Stimulated activated CD4-positive, alpha-beta T cell treated with anti-CD3 and anti-CD28 coated beads, Interleukin-12 subunit alpha, Interleukin-12 subunit beta, amount 100 ng/mL, for 4 hours (primary cell): Measurements from ENCODE around the gene LRP4.

ENCODE experiments used
- DNase-seq: peaks from one replicate; pipeline ENCODE4 v3.0.0-alpha.2; 2020

The LRP4 gene

DNA sequence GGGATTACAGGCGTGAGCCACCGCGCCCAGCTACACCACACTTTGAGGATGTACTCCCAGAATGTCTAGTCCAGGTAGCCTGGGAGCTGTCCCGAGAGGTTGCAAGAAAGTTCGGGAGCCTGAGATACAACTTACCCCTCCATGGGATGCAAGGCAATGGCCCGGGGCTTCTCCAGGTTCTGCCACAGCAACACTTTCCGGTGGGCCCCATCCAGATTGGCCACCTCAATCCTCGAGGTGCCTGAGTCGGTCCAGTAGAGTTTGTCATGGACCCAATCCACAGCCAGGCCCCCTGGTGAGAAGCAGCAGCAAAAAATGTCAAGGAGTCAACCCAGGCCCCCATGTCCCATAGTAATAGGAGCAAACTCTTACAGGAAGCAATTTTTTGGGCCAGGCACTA lies 25.5 kb downstream of the LRP4 start:
- no peak for DNase-seq

DNA sequence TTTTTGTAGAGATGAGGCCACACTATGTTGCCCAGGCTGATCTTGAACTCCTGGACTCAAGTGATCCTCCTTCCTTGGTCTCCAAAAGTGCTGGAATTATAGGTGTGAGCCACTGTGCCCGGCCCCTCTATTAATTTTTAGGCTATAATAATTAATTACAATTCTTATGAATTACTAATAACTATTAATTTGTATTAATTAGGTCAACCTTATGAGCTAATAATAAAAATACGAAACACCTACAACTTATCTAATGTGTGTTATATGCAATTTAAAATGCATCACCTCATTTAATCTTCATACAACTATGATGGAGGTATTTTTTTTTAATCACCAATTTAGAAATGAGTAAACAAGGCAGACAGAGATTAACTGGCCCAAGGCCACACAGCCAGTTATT lies 26.2 kb downstream of the LRP4 start:
- DNase-seq = no peak

DNA sequence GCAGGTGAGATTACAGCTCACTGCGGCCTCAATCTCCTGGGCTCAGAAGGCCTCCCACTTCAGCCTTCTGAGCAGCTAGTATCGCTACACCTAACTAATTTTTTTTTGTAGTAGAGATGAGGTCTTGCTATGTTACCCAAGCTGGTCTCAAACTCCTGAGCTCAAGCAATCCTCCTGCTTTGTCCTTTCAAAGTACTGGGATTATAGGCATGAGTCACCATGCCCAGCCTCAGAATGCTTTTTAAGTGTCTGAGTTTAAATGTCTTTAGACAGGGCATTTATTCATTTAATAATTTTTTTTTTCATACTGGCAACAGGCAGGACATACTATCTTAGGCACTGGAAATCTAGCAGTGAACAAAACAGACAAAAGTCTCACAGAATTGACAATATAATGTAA lies 27.7 kb downstream of the LRP4 start:
- no peak for DNase-seq

DNA sequence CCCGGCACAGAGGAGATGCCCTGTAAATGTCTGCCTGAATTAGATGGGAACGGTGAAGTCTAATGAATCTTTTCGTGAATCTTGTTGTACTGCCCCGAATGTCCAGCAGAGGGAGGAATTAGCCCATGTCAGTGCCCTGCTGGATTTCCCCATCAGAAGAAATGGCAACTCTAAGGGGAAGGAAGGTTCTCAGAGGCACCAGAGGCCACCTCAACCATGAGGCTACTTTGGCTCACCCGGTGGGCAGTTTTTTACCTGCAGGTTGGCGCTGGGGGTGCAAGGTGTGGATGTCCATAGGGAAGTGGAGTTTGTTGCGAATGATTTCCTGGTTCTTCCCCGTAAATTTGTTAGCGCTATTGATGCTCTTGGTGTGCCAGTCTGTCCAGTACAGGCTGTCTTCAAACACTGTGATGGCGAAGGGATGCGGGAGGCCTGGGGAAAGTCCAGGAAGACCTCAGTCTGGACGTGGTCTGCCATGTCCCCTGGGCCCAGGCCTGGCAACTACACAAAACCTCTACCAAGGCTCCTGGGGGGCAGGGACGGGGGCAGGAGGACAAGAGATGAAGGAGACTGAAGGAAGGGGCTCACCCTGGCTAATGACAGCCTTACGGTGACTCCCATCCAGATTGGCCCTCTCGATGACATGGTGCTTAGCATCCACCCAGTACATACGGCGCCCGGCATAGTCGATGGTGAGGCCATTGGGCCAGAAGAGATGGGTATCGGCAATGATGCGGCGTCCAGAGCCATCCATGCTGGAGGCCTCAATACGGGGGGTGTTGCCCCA lies 28.5 kb downstream of the LRP4 start:
- DNase-seq = peak; percentile 69

DNA sequence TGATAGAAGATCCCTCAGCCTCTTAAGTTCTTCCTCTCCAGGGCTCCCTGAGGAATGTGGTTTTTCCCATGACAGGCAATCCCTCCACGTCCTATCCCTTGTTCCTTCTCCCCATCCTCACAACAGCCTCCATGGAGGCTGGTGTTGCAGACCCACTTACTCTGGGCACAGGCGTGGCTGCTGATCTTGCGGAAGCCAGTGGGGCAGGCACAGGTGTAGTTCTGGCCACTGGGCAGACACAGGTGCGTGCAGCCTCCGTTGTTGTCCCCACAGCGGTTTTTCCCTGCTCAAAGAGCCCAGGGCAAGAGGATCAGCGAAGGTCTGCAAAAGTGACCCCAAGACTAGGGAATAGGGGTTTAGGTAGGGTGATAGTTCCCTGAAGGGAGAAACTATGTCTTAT lies 29.1 kb downstream of the LRP4 start:
- DNase-seq = no peak

DNA sequence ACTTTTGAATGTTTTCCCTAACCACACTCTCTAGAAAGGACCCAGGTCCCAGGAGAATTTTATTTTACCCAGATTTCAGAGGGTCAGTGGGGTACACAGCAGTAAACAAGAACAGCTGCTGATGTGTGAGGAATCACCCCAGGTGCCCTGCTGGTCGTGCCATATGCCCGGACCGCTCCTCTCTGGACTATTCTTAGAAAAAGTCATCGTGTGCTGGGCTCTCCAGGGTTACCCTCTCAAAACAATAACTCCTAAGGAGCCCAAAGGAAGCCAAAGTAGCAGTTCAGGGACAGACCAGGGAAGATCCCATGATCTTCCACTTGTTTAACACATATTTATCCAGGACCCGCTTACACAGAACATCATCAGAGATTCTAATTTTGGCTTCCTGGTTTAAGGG lies 29.7 kb downstream of the LRP4 start:
- DNase-seq = no peak

DNA sequence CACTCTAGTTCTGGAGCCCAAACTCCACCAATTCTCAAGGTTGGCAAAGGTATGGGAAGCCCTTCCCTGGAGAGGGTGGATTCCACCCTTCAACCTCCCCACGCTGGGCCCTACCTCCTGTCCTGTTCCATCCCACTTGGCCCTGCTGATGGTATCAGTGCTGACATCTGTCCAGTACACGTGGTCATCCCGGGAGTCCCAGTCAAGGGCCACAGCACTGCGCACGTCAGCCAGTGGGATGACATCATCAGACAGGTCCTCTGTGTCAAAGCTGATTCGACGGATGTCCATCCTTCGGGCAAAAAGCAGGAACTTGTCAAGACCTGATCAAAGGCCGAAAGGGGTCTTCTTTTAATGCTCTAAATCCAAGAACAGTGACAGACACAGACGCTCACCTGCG lies 32.1 kb downstream of the LRP4 start:
- no peak for DNase-seq

DNA sequence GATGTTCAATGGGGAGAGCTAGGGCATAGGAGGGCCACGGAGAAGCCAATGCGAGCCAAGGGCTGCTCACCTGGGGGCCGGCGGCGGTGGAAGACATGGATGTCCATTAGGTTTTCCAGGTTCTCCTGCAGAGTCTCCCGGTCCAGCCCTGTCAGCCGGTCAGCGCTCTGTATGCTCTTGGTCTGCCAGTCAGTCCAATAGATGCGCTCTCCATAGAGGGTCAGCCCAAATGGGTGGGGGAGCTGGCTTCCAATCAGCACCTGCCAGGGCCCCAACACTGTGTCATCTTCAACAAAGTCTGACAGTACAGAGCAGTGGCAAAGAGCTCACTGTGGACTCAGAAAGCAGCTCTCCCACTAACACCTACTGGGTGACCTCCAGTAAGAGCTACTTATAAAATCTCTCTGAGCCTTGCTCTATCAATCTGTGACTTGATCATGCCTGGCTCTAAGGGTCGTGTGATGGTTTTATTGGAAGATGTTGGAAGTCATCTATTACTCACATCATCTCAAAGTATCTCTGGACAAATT lies 39.2 kb downstream of the LRP4 start:
- no peak for DNase-seq

DNA sequence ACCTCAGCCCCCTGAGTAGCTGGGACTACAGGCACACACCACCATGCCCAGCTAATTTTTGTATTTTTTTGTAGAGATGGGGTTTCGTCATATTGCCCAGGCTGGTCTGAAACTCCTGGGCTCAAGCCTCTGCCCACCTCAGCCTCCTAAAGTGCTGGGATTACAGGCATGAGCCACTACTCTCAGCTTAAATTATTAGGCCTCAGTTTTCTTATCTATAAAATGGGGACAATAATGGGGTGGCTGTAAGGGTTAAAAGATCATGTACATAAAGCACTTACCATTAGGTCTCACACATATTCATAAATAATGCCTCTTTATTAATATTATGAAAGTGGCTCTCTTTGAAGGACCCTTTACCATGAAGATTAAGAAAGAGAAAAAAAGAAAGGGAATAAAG lies 40.8 kb downstream of the LRP4 start:
- no peak for DNase-seq

DNA sequence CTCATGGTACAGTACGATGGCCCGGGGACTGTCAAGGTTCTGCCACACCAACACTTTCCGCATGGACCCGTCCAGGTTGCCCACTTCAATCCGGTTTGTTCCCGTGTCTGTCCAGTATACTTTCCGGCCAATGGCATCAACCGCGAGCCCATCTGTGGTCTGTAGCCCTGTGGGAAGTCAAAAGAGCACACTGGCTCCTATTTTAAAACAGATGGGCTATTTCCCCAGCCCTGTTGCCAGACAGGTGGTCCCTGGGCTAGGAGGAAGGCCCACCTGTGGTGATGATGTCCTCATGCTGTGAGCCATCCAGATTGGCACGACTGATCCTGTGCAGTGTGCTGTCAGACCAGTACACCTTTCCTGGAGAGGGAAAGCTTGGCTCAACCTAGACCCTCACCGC lies 41.9 kb downstream of the LRP4 start:
- no peak for DNase-seq

DNA sequence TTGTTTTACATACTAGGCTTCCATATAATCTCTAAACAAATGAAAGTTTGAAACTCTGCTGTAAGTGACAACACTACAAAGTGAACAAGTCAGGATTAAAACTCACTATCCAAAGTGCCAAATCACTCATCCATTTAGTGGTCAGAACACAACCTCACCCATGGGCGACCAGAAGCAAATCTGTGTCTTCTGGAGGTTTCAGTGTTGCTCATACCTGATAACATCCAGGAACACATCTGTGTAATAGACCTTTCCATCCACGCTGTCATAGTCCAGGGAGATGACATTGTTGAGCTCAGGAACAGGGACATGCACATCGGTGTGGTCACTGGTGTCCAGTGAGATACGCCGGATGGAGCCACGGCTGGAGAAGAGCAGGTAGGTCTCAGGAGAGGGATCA lies 43.8 kb downstream of the LRP4 start:
- DNase-seq = no peak

DNA sequence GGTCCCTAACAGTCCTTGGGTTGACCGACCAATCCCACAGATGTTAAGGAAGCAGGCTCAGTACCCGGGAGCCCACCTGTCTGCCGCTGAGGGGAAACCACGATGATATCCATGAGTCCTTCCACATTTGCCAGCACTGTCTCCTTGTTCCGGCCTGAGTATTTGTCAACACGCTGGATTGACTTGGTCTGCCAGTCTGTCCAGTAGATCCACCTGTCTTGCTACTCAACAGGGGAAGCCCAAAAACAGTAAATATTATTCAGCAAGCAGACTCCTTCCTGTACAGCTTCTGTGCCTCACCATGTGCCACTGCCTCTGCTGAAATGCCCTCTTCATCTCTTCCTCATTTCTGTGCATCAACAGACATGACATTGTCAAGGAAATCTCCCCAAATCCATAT lies 49.4 kb downstream of the LRP4 start:
- DNase-seq = no peak

DNA sequence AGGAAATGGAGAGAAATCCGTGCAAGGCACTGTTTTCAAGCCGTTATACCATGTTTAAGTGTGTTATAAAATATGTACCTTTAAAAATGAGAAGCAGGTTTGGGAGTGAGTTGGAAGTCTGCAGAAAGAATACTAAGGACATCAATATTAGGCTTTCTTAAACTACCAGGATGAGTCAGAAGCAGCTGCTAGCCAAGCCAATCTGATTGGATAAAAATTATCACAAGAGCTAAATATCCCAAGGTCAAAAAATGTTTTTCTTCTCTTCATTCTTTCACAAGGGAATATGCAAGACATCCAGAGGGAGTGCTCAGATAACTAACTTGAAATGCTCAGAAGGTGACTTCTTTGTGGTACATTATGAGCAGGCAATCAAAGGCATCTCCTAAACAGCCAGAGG lies 53.0 kb downstream of the LRP4 start:
- no peak for DNase-seq

DNA sequence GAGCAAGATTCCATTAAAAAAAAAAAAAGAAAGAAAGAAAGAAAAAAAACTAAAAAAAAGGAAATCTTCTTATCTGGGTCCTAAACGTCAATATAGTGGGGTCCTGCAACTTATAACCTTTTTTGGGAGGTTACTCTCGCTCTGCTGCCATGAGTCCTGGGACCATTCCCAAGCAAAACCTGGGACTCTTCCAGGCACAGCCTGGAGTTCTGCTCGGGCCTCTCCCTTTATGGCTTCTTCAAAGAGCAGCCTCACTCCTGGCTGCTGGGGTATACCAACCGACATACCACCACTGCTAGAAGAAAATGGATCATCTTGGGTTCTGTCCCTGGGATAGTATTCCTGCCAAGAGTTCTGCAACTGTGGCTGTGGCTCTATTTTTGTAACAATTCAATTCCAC lies 58.1 kb downstream of the LRP4 start:
- no peak for DNase-seq

DNA sequence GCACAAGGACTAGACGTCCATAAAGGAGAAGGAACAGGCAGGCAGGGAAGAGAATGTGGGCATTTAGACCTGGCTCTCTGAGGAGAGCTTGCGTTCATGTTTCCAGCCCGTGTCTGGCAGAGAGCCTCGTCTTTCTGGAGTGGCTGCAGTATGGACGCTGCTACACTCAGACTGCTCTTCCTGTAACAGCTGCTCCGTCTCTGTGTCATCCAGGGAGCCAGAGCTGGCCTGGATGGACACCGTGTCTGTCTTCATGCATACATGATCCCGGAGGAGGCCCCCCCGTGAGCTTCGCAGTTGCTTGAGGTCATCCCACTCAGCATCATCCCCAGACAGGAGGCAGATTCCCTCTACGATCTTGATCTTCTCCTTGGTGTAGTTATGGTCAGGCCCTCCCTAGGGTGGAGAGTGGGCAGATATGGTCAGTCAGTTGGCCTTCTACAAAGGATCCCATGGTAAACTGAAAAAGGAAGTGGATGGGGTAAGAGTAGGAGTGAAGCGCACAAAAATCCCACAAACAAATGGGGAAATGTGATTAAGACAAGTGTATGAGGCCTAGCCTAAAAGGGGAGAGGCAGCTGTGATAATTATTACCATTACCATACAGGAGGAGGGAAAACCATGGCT lies 59.3 kb downstream of the LRP4 start:
- DNase-seq = no peak

DNA sequence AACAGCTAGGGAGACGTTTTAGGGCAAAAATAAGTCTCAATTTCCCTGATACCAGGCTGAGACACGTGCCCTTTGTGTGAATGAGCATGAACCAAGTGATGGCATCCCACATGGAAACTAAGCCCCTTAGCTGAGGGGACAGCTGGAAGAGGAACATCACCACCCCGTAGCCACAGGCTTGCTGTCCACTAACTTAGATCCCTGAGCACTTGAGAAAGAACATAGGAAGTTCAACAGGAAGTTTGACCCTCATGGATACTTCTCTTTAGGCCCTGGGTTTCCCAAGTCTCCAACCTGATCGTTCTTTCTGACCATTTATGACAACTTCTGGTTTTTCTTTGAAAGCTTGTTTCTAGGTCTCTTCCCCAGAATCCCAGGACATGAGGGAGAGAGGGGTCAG lies 60.7 kb downstream of the LRP4 start:
- no peak for DNase-seq

DNA sequence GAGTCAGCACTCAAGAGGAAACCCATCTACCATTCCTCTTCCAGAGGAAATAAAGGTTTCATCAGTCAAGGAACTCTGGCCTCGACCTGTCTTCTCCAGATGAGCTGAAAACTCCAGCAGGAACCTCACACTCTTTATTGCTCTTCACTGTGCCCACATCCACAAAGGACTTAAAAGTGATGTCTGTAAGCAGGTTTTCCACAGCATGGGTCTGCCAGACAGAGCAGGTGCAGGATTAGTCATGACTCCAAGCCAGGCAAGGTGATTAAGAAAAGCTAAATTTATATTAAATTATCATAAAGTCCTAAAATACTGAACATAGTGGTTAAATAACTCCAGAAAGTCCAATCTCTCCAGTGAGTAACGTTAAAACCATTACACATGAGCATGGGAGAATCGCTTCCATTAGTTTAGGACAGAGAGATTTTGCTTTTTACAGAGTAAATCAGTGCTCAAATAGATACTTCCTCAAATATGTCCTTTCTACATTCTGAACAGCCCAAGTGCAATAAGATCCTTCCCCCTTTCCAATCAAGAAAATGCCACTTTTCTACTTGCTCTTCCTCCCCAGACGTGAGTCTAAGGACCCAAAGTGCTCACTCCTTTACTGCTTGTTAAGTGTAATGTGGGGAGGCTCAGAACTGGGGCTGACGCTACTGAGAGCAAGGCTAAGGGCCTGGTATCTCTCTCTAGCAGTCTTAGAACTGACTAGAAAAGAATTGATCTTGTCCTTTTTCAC lies 61.6 kb downstream of the LRP4 start:
- no peak for DNase-seq

DNA sequence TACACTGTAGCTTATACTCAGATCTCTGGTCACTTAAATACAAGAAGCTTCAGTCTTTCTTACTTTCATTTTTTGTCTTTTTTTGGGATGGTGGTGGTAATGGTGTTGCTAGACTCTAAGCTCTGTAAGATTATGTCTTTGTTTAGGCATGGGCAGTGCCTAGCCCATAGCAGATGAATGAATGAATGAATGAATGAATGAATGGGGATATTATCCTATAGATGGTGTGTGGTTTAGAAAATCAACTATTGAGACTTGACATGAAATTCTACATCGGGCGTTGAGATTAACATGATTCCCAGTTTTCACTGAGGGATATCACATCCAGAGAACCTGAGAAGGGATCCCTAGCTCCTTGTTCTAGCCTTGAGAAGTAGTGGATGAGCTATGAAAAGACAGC lies 62.5 kb downstream of the LRP4 start:
- no peak for DNase-seq

DNA sequence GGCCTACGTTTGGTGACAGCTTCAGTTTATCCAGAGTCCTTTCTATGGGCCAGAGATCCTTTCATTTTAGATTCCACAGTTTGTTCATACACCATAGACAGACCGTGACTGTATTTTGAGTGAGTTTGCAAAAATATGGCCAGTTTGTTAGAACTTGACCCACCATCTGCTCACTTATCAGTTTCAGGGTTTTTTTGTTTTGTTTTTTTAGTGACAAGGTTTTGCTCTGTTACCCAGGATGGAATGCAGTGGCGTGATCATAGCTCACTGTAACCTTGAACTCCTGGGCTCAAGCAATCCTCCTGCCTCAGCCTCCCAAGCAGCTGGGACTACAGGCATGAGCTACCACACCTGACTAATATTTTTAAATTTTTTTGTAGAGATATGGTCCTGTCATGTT lies 63.2 kb downstream of the LRP4 start:
- no peak for DNase-seq

DNA sequence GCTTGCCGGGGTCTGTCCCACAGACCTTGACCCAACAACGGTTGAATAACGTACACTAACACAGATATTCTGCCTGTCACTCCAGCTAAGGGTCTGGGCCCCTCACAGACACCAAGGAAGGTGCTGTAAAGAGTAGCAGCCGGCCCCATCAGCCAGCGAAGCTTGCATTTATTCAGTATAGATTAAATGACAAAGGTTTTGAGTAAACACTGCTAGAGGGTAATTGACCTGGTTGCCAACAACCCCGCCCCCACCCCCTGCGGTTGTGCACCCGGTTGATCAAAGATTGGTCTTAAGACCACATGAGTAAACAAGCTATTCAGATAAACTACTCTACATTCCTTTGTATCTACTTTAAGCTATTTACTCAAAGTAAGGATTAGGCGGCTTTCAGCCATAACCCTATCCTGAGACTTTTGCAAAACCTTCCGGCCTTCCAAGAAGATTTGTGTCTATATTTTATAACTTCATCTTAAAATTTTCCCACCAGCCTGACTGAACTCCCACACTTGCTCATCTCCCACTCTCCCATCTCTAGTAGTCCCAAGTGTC lies 67.4 kb downstream of the LRP4 start:
- no peak for DNase-seq

DNA sequence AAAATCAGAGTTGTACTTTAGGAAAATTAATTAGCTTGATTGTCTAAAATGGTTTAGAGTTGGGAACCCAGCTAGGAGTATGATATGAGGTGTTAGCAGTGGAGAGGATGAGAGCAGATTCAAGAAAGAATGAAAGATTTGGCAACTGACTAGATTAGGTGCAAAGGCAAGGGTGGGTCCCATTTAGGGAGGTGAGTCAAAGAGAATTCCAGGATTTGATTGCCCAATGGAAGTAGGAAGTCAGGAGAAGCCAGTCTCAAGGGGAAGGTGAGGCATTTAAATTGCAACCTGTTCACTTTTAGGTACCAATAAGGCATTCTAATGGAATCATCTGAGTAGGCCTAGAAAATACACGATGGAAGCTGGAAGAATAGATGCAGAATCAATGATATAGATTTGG lies 68.7 kb downstream of the LRP4 start:
- DNase-seq = no peak

DNA sequence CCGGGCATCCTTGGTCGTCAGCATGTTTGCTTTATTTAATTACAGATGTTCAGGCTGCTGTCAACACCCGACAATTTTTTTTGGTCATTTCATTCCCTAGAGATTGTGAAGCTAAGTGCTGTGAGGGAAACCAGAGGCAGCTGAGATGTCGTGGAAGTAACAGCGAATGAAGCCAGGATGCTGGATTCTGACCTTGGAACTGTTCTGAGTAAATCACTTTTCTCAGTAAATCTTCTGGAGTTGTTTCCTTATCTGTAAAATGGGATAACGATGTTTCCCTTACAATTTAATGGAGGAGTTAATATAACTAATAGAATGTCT lies 71.9 kb downstream of the LRP4 start:
- DNase-seq = no peak

DNA sequence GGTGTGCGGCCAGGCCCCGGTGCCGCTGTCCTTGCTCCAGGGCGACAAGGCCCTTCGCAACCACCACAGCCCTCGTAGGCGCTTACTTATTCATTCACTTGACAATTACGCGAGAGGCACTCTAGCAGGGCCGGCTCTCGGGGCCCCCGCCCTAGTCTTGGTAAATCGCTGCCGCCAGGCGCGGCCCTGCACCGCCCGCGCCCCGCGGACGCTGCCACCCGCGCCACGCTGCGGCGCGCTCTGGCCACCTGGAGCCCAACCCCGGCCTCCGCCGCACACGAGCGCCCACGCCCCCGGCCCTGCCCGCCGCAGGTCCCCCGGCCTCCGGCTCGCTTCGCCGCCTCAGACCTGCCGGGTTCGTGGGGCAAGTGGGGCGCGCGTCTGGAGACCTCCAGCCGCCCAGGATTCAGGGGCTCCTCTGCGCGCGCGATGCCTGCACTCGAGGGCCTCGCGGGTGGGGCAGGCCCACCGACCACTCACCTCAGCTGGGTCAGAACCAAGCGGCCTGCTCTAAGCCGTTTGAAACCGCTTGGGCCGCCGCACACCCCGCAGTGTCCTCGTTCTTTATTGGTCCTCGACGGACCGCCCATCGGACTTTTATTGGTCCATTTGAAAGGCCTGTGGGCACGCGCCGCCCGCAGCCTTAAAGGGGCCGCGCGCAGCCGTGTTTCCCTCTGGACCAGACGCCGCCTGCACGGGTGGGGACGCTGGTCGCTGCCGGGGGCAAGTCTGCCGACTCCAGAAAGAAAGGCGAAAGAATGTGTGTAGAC lies 72.4 kb downstream of the LRP4 start, which contains the start of gene CKAP5:
Gene CKAP5 (minus strand): TSS at position 541 of the 770 bp plus-strand sequence. CDS start 25,049 bp downstream, outside the sequence.
- DNase-seq = peak; percentile 81
